ENCODE measurements around the gene APOF.
"Not testable (repeated sequence)": the region's sequence is repeated elsewhere in the genome, so short reads cannot be mapped to it uniquely, and the experiment has no call there.

- TF ChIP-seq CTCF (IDR thresholded peaks at IDR 0.05 in 4 of 5, conservative IDR thresholded peaks at IDR 0.05 in 1 of 5); POLR2A (IDR thresholded peaks at IDR 0.05): not testable (repeated sequence)
Observed at GRCh38 chr12:56401612-56402011, 39.0 kb upstream of the APOF start.

Data from gastrocnemius medialis (tissue), 4 donors.